ENCODE data around the gene OR51V1.
"Not testable (repeated sequence)": the region's sequence is repeated elsewhere in the genome, so short reads cannot be mapped to it uniquely, and the experiment has no call there.

The OR51V1 gene

DNA sequence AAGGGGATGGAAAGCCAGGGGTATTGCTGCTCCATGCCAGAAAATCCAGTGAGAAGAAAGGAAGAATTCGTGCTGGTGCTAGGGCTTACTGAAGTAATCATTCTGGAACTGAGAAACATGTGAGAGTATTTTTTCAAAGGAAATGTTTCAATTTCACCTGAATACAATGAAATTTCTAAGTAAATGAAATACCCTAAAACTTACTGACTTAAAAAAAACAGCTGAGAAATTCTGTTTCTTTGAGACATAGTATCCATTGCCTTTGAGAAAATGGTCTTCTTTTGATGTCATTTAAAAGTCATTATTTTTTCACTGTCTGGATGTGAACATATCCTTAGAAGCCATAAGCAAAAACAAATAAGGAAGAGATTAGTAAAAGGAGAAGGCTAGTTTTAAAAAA, at the start of gene OR51V1:
Gene OR51V1 (minus strand): TSS at position 101 of the 400 bp plus-strand sequence. CDS start 0 bp downstream, at position 101.
- DNase-seq (ENCODE audit: low read depth, low spot score): no peak

DNA sequence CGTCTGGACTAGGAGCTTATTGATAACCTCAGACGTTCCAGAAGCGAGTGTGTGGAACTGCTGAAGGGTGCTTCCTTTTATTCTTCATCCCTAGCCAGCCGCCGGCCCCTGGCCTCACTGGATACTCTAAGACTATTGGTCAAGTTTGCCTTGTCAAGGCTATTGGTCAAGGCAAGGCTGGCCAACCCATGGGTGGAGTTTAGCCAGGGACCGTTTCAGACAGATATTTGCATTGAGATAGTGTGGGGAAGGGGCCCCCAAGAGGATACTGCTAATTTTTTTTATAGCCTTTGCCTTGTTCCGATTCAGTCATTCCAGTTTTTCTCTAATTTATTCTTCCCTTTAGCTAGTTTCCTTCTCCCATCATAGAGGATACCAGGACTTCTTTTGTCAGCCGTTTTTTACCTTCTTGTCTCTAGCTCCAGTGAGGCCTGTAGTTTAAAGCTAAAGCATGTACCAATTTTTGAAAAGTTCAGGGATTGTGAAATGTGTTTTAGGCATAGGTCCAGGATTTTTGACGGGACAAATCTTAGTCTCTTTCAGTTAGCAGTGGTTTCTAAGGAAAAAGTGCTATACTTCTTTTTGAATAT, 49.4 kb upstream of the OR51V1 start, which contains the start of gene HBG1:
Gene HBG1 (minus strand): TSS at position 51 of the 590 bp plus-strand sequence. CDS start 53 bp downstream, outside the sequence.
- DNase-seq (ENCODE audit: low read depth, low spot score): not testable (repeated sequence)

DNA sequence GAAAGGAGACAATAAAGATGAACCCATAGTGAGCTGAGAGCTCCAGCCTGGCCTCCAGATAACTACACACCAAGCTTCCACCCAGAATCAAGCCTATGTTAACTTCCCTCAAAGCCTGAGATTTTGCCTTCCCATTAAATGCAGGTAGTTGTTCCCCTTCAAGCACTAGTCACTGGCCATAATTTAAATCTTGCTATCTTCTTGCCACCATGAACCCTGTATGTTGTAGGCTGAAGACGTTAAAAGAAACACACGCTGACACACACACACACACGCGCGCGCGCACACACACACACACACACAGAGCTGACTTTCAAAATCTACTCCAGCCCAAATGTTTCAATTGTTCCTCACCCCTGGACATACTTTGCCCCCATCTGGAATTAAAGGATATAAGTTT, 48.0 kb upstream of the OR51V1 start:
- not testable (repeated sequence) for DNase-seq (ENCODE audit: low read depth, low spot score)

- DNase-seq (ENCODE audit: low read depth, low spot score): no peak
Observed at GRCh38 chr11:5247472-5248192, 47.1 kb upstream of the OR51V1 start.

- DNase-seq (ENCODE audit: low read depth, low spot score): no peak
Observed at GRCh38 chr11:5246772-5247471, 46.4 kb upstream of the OR51V1 start.

GRCh38 chr11:5245155-5245554, 44.7 kb upstream of the OR51V1 start:
- DNase-seq (ENCODE audit: low read depth, low spot score): no peak

- DNase-seq (ENCODE audit: low read depth, low spot score): no peak
Observed at GRCh38 chr11:5243816-5244180, 43.3 kb upstream of the OR51V1 start.

DNA sequence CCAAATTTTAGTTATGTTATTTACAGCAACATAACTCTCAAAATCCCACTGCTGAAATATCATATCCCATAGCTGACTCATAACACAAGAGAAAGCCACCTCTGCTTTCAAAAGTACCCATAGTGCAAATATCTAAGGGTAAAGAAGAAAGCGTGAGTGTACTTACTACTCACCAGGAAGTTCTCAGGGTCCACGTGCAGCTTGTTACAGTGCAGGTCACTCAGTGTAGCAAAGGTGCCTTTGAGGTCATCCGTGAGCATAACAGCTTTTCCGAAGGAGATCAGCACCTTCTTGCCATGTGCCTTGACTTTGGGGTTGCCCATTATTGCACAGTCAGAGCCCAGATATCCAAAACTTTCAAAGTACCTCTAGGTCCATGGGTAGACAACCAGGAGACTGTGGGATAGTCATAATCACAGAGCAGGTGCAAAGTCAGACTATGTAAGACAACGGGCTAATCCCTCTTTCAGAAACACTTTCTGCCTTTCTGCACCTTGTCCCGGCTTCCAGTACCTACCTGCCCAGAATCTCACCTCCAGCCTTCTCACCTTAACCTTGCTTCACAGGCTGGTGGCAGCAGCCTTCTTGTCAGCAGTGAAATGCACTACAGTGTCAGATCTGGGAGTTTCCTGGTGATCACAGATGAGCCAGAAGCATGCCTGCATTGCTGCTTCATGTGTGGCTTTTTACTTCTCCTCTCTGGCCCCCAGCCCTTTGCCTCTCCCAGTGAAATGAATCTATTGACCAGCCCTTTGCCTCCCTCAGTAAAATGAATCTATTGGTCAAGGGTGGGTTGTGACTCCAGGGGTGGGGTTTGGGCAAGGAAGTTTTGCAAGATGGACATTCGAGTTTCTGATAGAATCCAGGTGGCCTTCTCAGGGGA, 42.7 kb upstream of the OR51V1 start:
- no peak for DNase-seq (ENCODE audit: low read depth, low spot score)

DNA sequence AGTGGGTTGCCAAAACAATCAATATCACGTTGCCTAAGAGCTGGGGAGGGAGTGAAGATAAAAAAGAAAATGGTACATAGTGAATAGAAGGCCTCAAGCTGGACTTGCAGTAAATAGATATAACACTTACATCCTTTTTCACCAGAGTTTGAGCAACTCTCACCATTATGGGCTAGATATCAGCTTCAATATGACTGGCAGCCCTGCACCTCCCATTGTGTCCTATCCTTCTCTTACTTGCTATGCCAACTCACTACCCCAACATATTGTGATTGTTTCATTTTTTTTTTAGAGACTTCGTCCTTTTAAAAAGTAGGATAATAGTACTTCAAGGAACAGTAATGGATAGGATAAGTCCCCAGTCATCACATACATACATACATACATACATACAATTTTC, 41.7 kb upstream of the OR51V1 start:
- no peak for DNase-seq (ENCODE audit: low read depth, low spot score)

DNA sequence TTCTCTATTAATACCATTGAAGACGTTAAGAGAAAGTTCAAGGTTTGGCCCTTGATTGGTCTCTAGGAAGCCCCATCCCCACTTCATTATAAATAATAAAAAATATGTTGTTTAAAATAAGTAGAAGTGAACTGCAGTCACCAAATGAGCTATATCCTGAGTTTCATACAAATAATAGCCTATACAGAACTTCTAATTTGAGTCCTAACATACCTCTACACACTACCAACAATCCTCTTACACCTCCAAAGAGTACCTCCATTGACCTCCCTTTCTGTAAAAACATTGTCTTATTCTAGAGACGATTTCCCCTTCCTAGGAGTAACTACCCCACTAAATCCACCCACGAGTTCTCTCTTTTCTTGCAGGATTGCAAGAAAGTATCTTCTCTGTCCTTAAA, 41.0 kb upstream of the OR51V1 start:
- no peak for DNase-seq (ENCODE audit: low read depth, low spot score)

DNA sequence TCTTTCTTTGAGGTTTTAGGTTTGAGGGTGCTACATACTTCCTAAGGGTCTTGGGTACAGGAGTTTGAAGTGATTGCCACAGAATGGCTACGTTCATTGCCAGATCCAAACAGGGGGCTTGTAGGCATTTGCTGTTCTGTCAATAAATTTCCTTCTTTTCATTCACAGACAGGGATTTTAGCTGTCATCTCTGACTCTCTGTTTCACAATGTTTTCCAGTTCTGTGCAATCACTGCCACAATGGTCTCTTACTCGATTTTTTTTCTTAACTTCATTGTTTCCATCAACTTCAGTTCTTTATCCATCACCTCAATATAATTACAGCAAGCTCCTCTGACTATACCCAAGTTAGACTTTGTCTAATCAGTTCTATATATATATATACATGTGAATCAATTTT, 40.0 kb upstream of the OR51V1 start:
- no peak for DNase-seq (ENCODE audit: low read depth, low spot score)

- no peak for DNase-seq (ENCODE audit: low read depth, low spot score)
Observed at GRCh38 chr11:5240056-5240455, 39.6 kb upstream of the OR51V1 start.

DNA sequence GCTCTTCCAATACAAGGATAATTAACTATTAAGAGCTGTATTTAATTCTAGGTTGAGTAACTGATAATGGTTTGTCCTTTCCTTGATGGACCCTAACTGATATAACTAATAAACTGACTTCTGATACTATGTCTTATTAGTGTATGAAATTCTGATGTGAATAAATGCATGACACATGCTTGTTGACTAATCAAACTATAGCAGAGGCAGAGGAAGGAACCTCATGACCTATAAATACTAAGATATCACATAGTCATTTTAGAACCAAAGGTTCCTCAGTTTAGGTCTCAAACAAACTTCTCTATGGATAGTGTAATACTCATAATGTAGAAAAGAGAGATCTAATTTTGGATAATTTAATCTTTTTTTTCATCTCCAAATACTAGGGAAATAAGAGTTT, 38.6 kb upstream of the OR51V1 start:
- no peak for DNase-seq (ENCODE audit: low read depth, low spot score)

- DNase-seq (ENCODE audit: low read depth, low spot score): no peak
Observed at GRCh38 chr11:5238486-5238885, 38.0 kb upstream of the OR51V1 start.

GRCh38 chr11:5237420-5237819, 36.9 kb upstream of the OR51V1 start:
- DNase-seq (ENCODE audit: low read depth, low spot score): no peak

- DNase-seq (ENCODE audit: low read depth, low spot score): no peak
Observed at GRCh38 chr11:5235364-5236095, 35.0 kb upstream of the OR51V1 start.

DNA sequence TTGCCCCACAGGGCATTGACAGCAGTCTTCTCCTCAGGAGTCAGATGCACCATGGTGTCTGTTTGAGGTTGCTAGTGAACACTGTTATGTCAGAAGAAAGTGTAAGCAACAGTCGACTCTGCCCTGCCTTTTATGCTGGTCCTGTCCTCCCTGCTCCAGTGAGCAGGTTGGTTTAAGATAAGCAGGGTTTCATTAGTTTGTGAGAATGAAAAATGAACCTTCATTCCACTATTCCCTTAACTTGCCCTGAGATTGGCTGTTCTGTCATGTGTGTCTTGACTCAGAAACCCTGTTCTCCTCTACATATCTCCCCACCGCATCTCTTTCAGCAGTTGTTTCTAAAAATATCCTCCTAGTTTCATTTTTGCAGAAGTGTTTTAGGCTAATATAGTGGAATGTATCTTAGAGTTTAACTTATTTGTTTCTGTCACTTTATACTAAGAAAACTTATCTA, 33.9 kb upstream of the OR51V1 start, which contains the start of gene HBD:
Gene HBD (minus strand): TSS at position 103 of the 454 bp plus-strand sequence. CDS start 50 bp downstream, at position 53.
- no peak for DNase-seq (ENCODE audit: low read depth, low spot score)

DNA sequence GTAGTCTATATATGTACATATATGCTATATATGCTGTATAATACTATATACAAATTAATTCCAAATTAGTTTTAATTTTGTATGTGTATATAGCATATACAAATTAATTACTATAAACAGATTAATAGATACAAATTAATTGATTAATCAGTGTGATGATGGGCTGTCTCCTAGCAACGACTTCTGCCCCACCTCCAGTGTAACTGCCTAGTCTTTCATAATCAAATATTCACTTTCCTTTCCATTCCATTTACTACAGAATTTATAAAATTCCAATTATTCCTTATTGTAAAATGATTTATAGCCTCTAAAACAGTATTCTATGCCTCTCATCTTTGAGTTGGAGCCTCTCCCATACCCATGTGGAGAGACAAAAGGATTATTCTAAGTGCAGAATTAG, 32.8 kb upstream of the OR51V1 start:
- DNase-seq (ENCODE audit: low read depth, low spot score): no peak

DNA sequence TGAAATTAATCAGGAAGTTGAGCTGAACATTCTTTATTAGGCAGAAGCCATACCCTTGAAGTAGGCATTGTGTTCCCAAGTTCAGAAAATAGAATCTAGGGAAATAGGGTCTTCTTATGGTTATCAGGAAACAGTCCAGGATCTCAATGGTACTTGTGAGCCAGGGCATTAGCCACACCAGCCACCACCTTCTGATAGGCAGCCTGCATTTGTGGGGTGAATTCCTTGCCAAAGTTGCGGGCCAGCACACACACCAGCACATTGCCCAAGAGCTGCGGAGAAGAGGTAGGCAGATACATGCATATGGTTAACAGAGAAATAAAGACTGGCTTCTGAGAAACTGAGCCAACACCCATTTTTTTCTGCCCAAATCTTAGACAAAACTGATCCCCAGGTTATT, 32.3 kb upstream of the OR51V1 start:
- no peak for DNase-seq (ENCODE audit: low read depth, low spot score)

- no peak for DNase-seq (ENCODE audit: low read depth, low spot score)
Observed at GRCh38 chr11:5232176-5232575, 31.7 kb upstream of the OR51V1 start.

- DNase-seq (ENCODE audit: low read depth, low spot score): no peak
Observed at GRCh38 chr11:5231111-5231510, 30.6 kb upstream of the OR51V1 start.

Data from iPS DF 19.7 (cell line).